ENCODE measurements around the gene TMEM235. TPM values are rescaled to one million over a fixed set of nuclear protein-coding genes. Genes with fewer than 3 reads are reported as not detected.

Gene TMEM235
- total and polyA plus RNA-seq, 9 of the 15 experiments (the other 6 are each of a cell fraction or from before 2014, with no cell fraction given): not detected

GRCh38 chr17:78281249-78281845 lies 49.9 kb downstream of the TMEM235 start:
- Histone ChIP-seq H3K4me2 (ENCODE audit: insufficient read depth, low read length) (no peak overlapping the region), H3K9me3 (replicated peaks; ENCODE audit: control insufficient read depth, insufficient read depth, low read depth, low read length) (no peaks in the 10 kb centered on the region), H4K20me1 (replicated peaks; ENCODE audit: control insufficient read depth, insufficient read depth, low read length) (no peaks in the 10 kb centered on the region), H3K4me3 (no peak overlapping the region), H3K27me3 (ENCODE audit: control insufficient read depth in 2 of 2, insufficient read depth in 2 of 2, low read length in 2 of 2) (no peaks in the 10 kb centered on the region), H3K36me3 (ENCODE audit: control insufficient read depth, insufficient read depth, low read length) (peaks cover 1% of the 10 kb centered on the region; the same call in 1 of the 3 replicates), H3K4me1 (replicated peaks in 1 of 2; ENCODE audit: control insufficient read depth in 2 of 2, insufficient read depth in 2 of 2, low read length in 2 of 2) (peaks cover 26 to 37% of the 10 kb centered on the region in 2 experiments), H3K79me2 (ENCODE audit: control insufficient read depth, insufficient read depth, low read length) (peaks cover 19% of the 10 kb centered on the region), H3K9me1 (ENCODE audit: control insufficient read depth, insufficient read depth, low read length) (no peaks in the 10 kb centered on the region), H3K27ac (ENCODE audit: extremely low read depth, low read depth, low read length) (peak overlapping the region; percentile 40; the same call in 2 of the 3 replicates), H3K9ac (ENCODE audit: insufficient read depth in 1 of 2, low read depth in 2 of 2, low read length in 2 of 2) (peak overlapping the region in 1 of 2 experiments; percentile 79; a peak in 2 of 4 replicates), H2AFZ (ENCODE audit: low read depth, low read length) (peak overlapping the region; percentile 74)
- in situ Hi-C loops (cut with MboI) (no loop called here), intact Hi-C loops (cut with micrococcal nuclease) (no loop called here)
- CTCF ChIA-PET (ENCODE audit: low intra/inter-chr PET ratio): no interaction called here
- WGBS (ENCODE audit: insufficient coverage, low coverage, missing lambda C conversion rate): 66% methylated on average over 16 of the region's 17 CpGs
- 0 out of 2 replicates have a peak, but pooled peaks have one; percentile 25 for TF ChIP-seq MGA (IDR thresholded peaks at IDR 0.05)
- no peak for TF ChIP-seq POLR2AphosphoS2 (IDR thresholded peaks at IDR 0.05; ENCODE audit: low read length)
- no peak for TF ChIP-seq ZNF551 (CRISPR knock-in tag; IDR thresholded peaks at IDR 0.05)
- peak; percentile 47 for TF ChIP-seq ZNF592 (IDR thresholded peaks at IDR 0.05)
- TF ChIP-seq EGR1 (conservative IDR thresholded peaks at IDR 0.05): peak; percentile 29
- POLR2A ChIA-PET: interaction anchor here (1.9 kb wide), 1 partner anchor 9 kb away, joined by 5 read pairs; no protein-coding TSS in a partner anchor
- no peak for ATAC-seq
- no peak for DNase-seq (ENCODE audit: extremely low read depth in 1 of 4, low spot score in 3 of 4)
- FAIRE-seq: peak; percentile 46
- BruUV-seq (replicated peaks): no TSS peak
